Measurements from ENCODE around the gene BEST3. TPM values are rescaled to one million over a fixed set of nuclear protein-coding genes. Genes with fewer than 3 reads are reported as not detected.
A peak's percentile ranks its signal among the peaks of the same experiment; 100 is the strongest.

BEST3 gene
- polyA plus RNA-seq, 1 experiment, result 0.14 TPM

- CTCF ChIA-PET, result interaction anchor here (0.6 kb wide), 1 partner anchor 1018 kb away, joined by 8 read pairs; no protein-coding TSS in a partner anchor
These were observed 15.4 kb upstream of the BEST3 start for GRCh38 chr12:69714542-69714941.

DNA sequence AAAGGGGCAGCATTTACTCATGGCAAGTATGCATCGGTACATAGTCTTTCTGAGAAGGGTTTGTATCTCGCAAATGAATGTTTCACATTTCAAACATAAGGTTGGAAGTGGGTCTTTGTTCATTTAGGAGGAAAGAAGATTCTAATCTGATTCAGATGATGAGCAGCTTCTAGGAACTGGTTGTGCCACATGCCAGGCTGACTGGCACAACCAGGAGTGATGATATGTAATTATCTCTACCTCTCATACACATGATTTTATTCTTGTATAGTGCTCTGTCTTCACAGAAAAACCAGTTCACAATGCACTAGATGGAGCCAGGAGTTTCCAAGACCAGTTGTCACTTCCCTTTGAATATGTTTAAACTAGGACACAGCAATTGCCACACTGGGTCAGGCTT is 13.7 kb upstream of the BEST3 start:
- H3K4me3 ChIP-seq (ENCODE audit: low read depth, low read length), result no peak overlapping the region
- no peak for DNase-seq (ENCODE audit: low read depth, low spot score)
- ChIA-PET CTCF (no interaction called here), POLR2A (no interaction called here)
- H3K27me3 ChIP-seq (ENCODE audit: control insufficient read depth, insufficient read depth, low read length), result no peaks in the 10 kb centered on the region
- no peak for TF ChIP-seq CTCF (IDR thresholded peaks at IDR 0.05; ENCODE audit: low read depth, low read length)
- no peak overlapping the region for H3K27ac ChIP-seq (ENCODE audit: low read depth, low read length)
- no peaks in the 10 kb centered on the region for H3K9me3 ChIP-seq (ENCODE audit: control insufficient read depth, insufficient read depth, low read length)

More at GRCh38 chr12:69714542-69714941, 15.4 kb upstream of the BEST3 start:
- POLR2A ChIA-PET, result interaction anchor here (1.0 kb wide), 1 partner anchor 66 kb away, joined by 3 read pairs; no protein-coding TSS in a partner anchor
- no peak overlapping the region for H3K4me3 ChIP-seq (ENCODE audit: low read depth, low read length)
- no peak overlapping the region for H3K27ac ChIP-seq (ENCODE audit: low read depth, low read length)
- no peak for DNase-seq (ENCODE audit: low read depth, low spot score)
- TF ChIP-seq CTCF (IDR thresholded peaks at IDR 0.05; ENCODE audit: low read depth, low read length), result no peak
- H3K27me3 ChIP-seq (ENCODE audit: control insufficient read depth, insufficient read depth, low read length), result no peaks in the 10 kb centered on the region
- H3K9me3 ChIP-seq (ENCODE audit: control insufficient read depth, insufficient read depth, low read length), result no peaks in the 10 kb centered on the region

DNA sequence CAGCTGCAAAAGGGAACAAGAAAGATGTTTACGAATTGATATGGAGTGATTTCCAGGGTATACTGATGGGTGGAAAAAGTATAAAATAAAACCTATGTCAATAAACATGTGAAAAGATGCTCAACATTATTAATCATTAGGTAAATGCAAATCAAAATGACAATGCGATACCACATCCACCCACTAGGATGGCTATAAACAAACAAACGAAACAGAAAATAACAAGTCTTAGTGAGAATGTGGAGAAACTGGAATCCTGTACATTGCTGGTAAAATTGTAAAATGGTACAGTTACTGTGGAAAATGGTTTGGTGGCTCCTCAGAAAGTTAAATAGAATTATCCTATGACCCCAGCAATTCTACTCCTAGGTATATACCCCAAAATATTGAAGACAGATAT is 9.5 kb upstream of the BEST3 start:
- peak; percentile 24 for TF ChIP-seq CTCF (IDR thresholded peaks at IDR 0.05; ENCODE audit: low read depth, low read length)
- no peak for DNase-seq (ENCODE audit: low read depth, low spot score)
- Histone ChIP-seq H3K27ac (ENCODE audit: low read depth, low read length) (no peak overlapping the region), H3K9me3 (ENCODE audit: control insufficient read depth, insufficient read depth, low read length) (no peaks in the 10 kb centered on the region), H3K27me3 (ENCODE audit: control insufficient read depth, insufficient read depth, low read length) (no peaks in the 10 kb centered on the region), H3K4me3 (ENCODE audit: low read depth, low read length) (no peak overlapping the region)
- ChIA-PET CTCF (no interaction called here), POLR2A (no interaction called here)

GRCh38 chr12:69704357-69704756 is 5.3 kb upstream of the BEST3 start:
- no peak for TF ChIP-seq CTCF (IDR thresholded peaks at IDR 0.05; ENCODE audit: low read depth, low read length)
- POLR2A ChIA-PET, result no interaction called here
- H3K4me3 ChIP-seq (ENCODE audit: low read depth, low read length), result no peak overlapping the region
- H3K9me3 ChIP-seq (ENCODE audit: control insufficient read depth, insufficient read depth, low read length), result no peaks in the 10 kb centered on the region
- DNase-seq (ENCODE audit: low read depth, low spot score), result no peak
- no peaks in the 10 kb centered on the region for H3K27me3 ChIP-seq (ENCODE audit: control insufficient read depth, insufficient read depth, low read length)
- CTCF ChIA-PET, result interaction anchor here (1.7 kb wide), 1 partner anchor 64 kb away, joined by 5 read pairs; no protein-coding TSS in a partner anchor
- no peak overlapping the region for H3K27ac ChIP-seq (ENCODE audit: low read depth, low read length)

- H3K27ac ChIP-seq (ENCODE audit: low read depth, low read length), result no peak overlapping the region
- no peak for DNase-seq (ENCODE audit: low read depth, low spot score)
- H3K27me3 ChIP-seq (ENCODE audit: control insufficient read depth, insufficient read depth, low read length), result no peaks in the 10 kb centered on the region
- ChIA-PET CTCF (no interaction called here), POLR2A (no interaction called here)
- TF ChIP-seq CTCF (IDR thresholded peaks at IDR 0.05; ENCODE audit: low read depth, low read length), result no peak
- no peaks in the 10 kb centered on the region for H3K9me3 ChIP-seq (ENCODE audit: control insufficient read depth, insufficient read depth, low read length)
- H3K4me3 ChIP-seq (ENCODE audit: low read depth, low read length), result no peak overlapping the region
These were observed 4.1 kb upstream of the BEST3 start for GRCh38 chr12:69703146-69703642.

Data from AG04450 (cell line).